HepG2 (cell line): ENCODE results near the gene PEX19. TPM values are rescaled to one million over a fixed set of nuclear protein-coding genes. Genes with fewer than 3 reads are reported as not detected.
A peak's percentile ranks its signal among the peaks of the same experiment; 100 is the strongest.

Source experiments
- CHCHD3 ChIP-seq: sonication (generic); formaldehyde crosslinking; IDR thresholded peaks from 2 replicates; pipeline ENCODE4 v1.8.0; 2022; ENCODE audit warnings: mild to moderate bottlenecking, missing genetic modification reagents, moderate library complexity
- HIC2 ChIP-seq: sonication (generic); formaldehyde crosslinking; IDR thresholded peaks from 2 replicates; pipeline ENCODE4 v1.9.0; 2022; ENCODE audit warnings: low read depth, missing genetic modification reagents
- MIXL1 ChIP-seq: IDR thresholded peaks from 2 replicates; pipeline ENCODE4 v1.6.1; 2016
- PAX8 ChIP-seq: sonication (generic); formaldehyde crosslinking; IDR thresholded peaks from 2 replicates; pipeline ENCODE4 v1.8.0; 2022; ENCODE audit warnings: mild to moderate bottlenecking, missing genetic modification reagents, borderline replicate concordance
- PHF20 ChIP-seq: sonication (generic); formaldehyde crosslinking; IDR thresholded peaks from 2 replicates; pipeline ENCODE4 v1.5.0; 2020; ENCODE audit warnings: mild to moderate bottlenecking, missing genetic modification reagents
- POLR2A ChIP-seq, 2 experiments: IDR thresholded peaks; 2 replicates each; pipeline ENCODE4 v1.6.1; 2011; ENCODE audit warnings: low read depth in 2 of 2, low read length in 2 of 2, mild to moderate bottlenecking in 1 of 2, moderate library complexity in 1 of 2; ENCODE audit not compliant: insufficient read depth in 1 of 2
- PPARG ChIP-seq: conservative IDR thresholded peaks from 2 replicates; pipeline ENCODE4 v1.6.1; 2016; ENCODE audit warnings: missing biosample characterization, missing genetic modification reagents
- THAP9 ChIP-seq: sonication (generic); formaldehyde crosslinking; IDR thresholded peaks from 2 replicates; pipeline ENCODE4; 2020; ENCODE audit warnings: missing genetic modification reagents, mild to moderate bottlenecking, borderline replicate concordance
- ZNF205 ChIP-seq: IDR thresholded peaks from 2 replicates; pipeline ENCODE4 v1.6.1; 2018; ENCODE audit warnings: missing biosample characterization, missing genetic modification reagents
- ZNF350 ChIP-seq: sonication (generic); formaldehyde crosslinking; IDR thresholded peaks from 2 replicates; pipeline ENCODE4 v1.4.0; 2020; ENCODE audit warnings: mild to moderate bottlenecking, low read depth, missing genetic modification reagents, borderline replicate concordance
- ZNF510 ChIP-seq: sonication (generic); formaldehyde crosslinking; IDR thresholded peaks from 2 replicates; pipeline ENCODE4 v1.4.0; 2020; ENCODE audit warnings: low read depth, mild to moderate bottlenecking, missing genetic modification reagents
- ZNF564 ChIP-seq: sonication (generic); formaldehyde crosslinking; IDR thresholded peaks from 2 replicates; pipeline ENCODE4 v1.8.1; 2023; ENCODE audit warnings: mild to moderate bottlenecking, missing genetic modification reagents
- ZNF589 ChIP-seq: sonication (generic); formaldehyde crosslinking; conservative IDR thresholded peaks from 2 replicates; pipeline ENCODE4 v1.8.0; 2022; ENCODE audit warnings: mild to moderate bottlenecking, moderate library complexity, missing genetic modification reagents
- ZNF672 ChIP-seq: sonication (generic); formaldehyde crosslinking; IDR thresholded peaks from 2 replicates; pipeline ENCODE4 v1.8.1; 2022; ENCODE audit warnings: missing genetic modification reagents
- ZNF746 ChIP-seq: sonication (generic); formaldehyde crosslinking; IDR thresholded peaks from 2 replicates; pipeline ENCODE4 v1.8.0; 2022; ENCODE audit warnings: mild to moderate bottlenecking, missing genetic modification reagents
- polyA plus RNA-seq, 8 experiments: library from polyadenylated mRNA; depleted of rRNA in 3 of 8; stranded (reverse) in 7 of 8; unstranded in 1 of 8; fragments of >200 nt; fragmentation: Illumina TruSeq in 4 of 8; extraction: Trizol in 4 of 8; gene quantifications; 2 replicates each; pipeline versions ENCODE4 v1.2.1 to v1.2.3, GENCODE V29; 2011 to 2016; ENCODE audit warnings: low read depth in 4 of 8, missing spikeins in 1 of 8, mixed read lengths in 1 of 8; ENCODE audit not compliant: insufficient read depth in 1 of 8
- total RNA-seq, 5 experiments: library from RNA; depleted of rRNA; stranded (reverse); fragments of >200 nt; fragmentation: Illumina TruSeq; extraction: Trizol; gene quantifications; 2 replicates each; pipeline ENCODE4 v1.2.3, GENCODE V29; 2016; ENCODE audit warnings: low read depth in 1 of 5
- TF ChIP-seq, protein P1 (sequence below): sonication (generic); formaldehyde crosslinking; IDR thresholded peaks from 2 replicates; pipeline ENCODE4 v1.4.0; 2020; ENCODE audit warnings: missing genetic modification reagents
- TF ChIP-seq, protein P2 (sequence below): sonication (generic); formaldehyde crosslinking; IDR thresholded peaks from 2 replicates; pipeline ENCODE4 v1.5.0; 2020; ENCODE audit warnings: missing genetic modification reagents
- TF ChIP-seq, protein P3 (sequence below): IDR thresholded peaks from 2 replicates; pipeline ENCODE4 v1.6.1; 2016; ENCODE audit warnings: mild to moderate bottlenecking, missing biosample characterization, missing genetic modification reagents

PEX19 gene
- total and polyA plus RNA-seq, 2 of the 13 experiments (the other 11 are each of a cell fraction or from before 2014, with no cell fraction given), result 47.0 to 51.8 TPM

DNA sequence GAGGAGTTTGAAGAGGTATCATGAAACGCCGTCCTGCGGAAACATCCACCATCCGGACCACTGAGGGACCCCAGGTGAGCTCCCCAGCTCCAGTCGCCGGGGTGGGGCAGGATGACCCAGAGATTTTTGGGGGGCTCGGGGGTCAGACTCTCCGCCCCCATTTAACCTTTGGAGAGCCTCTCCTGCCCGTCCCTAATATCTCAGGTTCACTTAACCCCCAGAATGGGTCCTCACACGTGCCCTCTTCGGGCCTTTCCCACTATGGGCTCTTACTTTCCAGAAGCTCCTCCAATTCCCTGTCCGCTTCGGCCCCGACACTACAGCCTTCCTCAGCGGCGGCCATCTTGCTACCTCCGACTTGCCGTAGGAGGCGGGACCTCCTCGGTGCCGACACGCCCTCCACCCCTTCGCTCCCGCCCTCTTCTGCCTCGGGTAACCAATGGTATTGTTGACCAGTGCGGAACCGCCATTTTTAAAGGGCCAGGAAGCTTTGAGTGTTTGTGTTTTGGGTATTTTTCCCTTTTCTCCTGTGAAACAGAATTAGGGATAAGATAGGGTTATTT lies at the start of gene PEX19 (continued):
- TF ChIP-seq THAP9 (CRISPR knock-in tag), result peak; percentile 79; the same call in 1 of the 2 replicates
- peak; percentile 54; the same call in 1 of the 2 replicates for TF ChIP-seq ZNF350
- TF ChIP-seq, protein P1, sequence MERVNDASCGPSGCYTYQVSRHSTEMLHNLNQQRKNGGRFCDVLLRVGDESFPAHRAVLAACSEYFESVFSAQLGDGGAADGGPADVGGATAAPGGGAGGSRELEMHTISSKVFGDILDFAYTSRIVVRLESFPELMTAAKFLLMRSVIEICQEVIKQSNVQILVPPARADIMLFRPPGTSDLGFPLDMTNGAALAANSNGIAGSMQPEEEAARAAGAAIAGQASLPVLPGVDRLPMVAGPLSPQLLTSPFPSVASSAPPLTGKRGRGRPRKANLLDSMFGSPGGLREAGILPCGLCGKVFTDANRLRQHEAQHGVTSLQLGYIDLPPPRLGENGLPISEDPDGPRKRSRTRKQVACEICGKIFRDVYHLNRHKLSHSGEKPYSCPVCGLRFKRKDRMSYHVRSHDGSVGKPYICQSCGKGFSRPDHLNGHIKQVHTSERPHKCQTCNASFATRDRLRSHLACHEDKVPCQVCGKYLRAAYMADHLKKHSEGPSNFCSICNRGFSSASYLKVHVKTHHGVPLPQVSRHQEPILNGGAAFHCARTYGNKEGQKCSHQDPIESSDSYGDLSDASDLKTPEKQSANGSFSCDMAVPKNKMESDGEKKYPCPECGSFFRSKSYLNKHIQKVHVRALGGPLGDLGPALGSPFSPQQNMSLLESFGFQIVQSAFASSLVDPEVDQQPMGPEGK (CRISPR knock-in tag), result 0 out of 2 replicates have a peak, but pooled peaks have one; percentile 49
- no peak for TF ChIP-seq ZNF564 (CRISPR knock-in tag)
- TF ChIP-seq MIXL1 (CRISPR knock-in tag), result peak; percentile 57; the same call in 1 of the 2 replicates
- TF ChIP-seq ZNF746 (CRISPR knock-in tag), result peak; percentile 37; the same call in 1 of the 2 replicates
- TF ChIP-seq, protein P2, sequence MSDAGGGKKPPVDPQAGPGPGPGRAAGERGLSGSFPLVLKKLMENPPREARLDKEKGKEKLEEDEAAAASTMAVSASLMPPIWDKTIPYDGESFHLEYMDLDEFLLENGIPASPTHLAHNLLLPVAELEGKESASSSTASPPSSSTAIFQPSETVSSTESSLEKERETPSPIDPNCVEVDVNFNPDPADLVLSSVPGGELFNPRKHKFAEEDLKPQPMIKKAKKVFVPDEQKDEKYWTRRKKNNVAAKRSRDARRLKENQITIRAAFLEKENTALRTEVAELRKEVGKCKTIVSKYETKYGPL (CRISPR knock-in tag), result no peak
- TF ChIP-seq ZNF589 (CRISPR knock-in tag), result no peak
- TF ChIP-seq PHF20 (CRISPR knock-in tag), result peak; percentile 84
- TF ChIP-seq PAX8, result no peak
- TF ChIP-seq ZNF510 (CRISPR knock-in tag), result 0 out of 2 replicates have a peak, but pooled peaks have one; percentile 40
- TF ChIP-seq ZNF672 (CRISPR knock-in tag), result no peak
- peak; percentile 43; the same call in 1 of the 2 replicates for TF ChIP-seq PPARG (CRISPR knock-in tag)
- TF ChIP-seq POLR2A (IDR thresholded peaks at IDR 0.05; ENCODE audit: insufficient read depth in 1 of 2, low read depth in 2 of 2, low read length in 2 of 2), result peak; percentile 69 to 86; a peak in 3 of 4 replicates
- TF ChIP-seq CHCHD3, result no peak
- no peak for TF ChIP-seq HIC2 (CRISPR knock-in tag)
- peak; percentile 67 for TF ChIP-seq ZNF205
- TF ChIP-seq, protein P3, sequence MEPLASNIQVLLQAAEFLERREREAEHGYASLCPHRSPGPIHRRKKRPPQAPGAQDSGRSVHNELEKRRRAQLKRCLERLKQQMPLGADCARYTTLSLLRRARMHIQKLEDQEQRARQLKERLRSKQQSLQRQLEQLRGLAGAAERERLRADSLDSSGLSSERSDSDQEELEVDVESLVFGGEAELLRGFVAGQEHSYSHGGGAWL (CRISPR knock-in tag), result peak; percentile 57; the same call in 1 of the 2 replicates
